Measurements from ENCODE around the gene COL5A3.

COL5A3 gene

GRCh38 chr19:9962623-9963290 is 47.5 kb downstream of the COL5A3 start:
- no peak overlapping the region for H3K4me3 ChIP-seq (ENCODE audit: insufficient read depth in 1 of 2, low read depth in 1 of 2, low read length in 2 of 2)
- 34% methylated on average over 6 of the region's 7 CpGs for WGBS
- no peak overlapping the region for H3K27ac ChIP-seq (ENCODE audit: low read length, poor library complexity, severe bottlenecking)
- H3K4ac ChIP-seq (ENCODE audit: low read depth in 1 of 2, low read length in 2 of 2) = no peak overlapping the region
- H3K4me1 ChIP-seq (ENCODE audit: control insufficient read depth, insufficient read depth, low read depth, low read length) = peaks cover 2% of the 10 kb centered on the region
- H3K36me3 ChIP-seq (ENCODE audit: control insufficient read depth in 1 of 2, insufficient read depth in 2 of 2, low read depth in 1 of 2, low read length in 2 of 2) = peaks cover 0 to 28% of the 10 kb centered on the region in 2 experiments
- H3K79me1 ChIP-seq (replicated peaks; ENCODE audit: low read length, poor library complexity, severe bottlenecking) = no peaks in the 10 kb centered on the region
- H2BK15ac ChIP-seq (ENCODE audit: low read depth, poor library complexity, severe bottlenecking) = no peak overlapping the region
- H3K18ac ChIP-seq (ENCODE audit: low read depth in 1 of 2, low read length in 2 of 2) = no peak overlapping the region
- H2AFZ ChIP-seq (ENCODE audit: low read depth, low read length) = no peak overlapping the region
- no peak overlapping the region for H3K9ac ChIP-seq (ENCODE audit: low read length)
- H2AK5ac ChIP-seq (ENCODE audit: low read length, severe bottlenecking) = no peak overlapping the region
- no peak overlapping the region for H3K23ac ChIP-seq (ENCODE audit: low read length in 2 of 2)
- H3K4me2 ChIP-seq (ENCODE audit: low read length, poor library complexity, severe bottlenecking) = no peak overlapping the region
- no peak overlapping the region for H3K14ac ChIP-seq (ENCODE audit: low read length in 2 of 2)
- no peak overlapping the region for H2BK12ac ChIP-seq (ENCODE audit: low read length in 2 of 2)
- no peak overlapping the region for H2BK120ac ChIP-seq (ENCODE audit: low read depth, low read length)
- H2BK5ac ChIP-seq (ENCODE audit: low read depth, low read length, poor library complexity, severe bottlenecking) = no peak overlapping the region
- DNase-seq = no peak
- H3K27me3 ChIP-seq (ENCODE audit: control insufficient read depth in 1 of 2, insufficient read depth in 1 of 2, low read length in 2 of 2) = peaks cover 3 to 21% of the 10 kb centered on the region in 2 experiments
- H4K8ac ChIP-seq (ENCODE audit: low read length) = no peak overlapping the region
- H3K9me3 ChIP-seq (ENCODE audit: control insufficient read depth, low read length) = no peaks in the 10 kb centered on the region
- H4K91ac ChIP-seq (ENCODE audit: low read length) = no peak overlapping the region

GRCh38 chr19:9961103-9961502 is 49.2 kb downstream of the COL5A3 start:
- Histone ChIP-seq H3K4me3 (ENCODE audit: insufficient read depth in 1 of 2, low read depth in 1 of 2, low read length in 2 of 2) (no peak overlapping the region), H3K79me1 (replicated peaks; ENCODE audit: low read length, poor library complexity, severe bottlenecking) (no peaks in the 10 kb centered on the region), H3K27ac (ENCODE audit: low read length, poor library complexity, severe bottlenecking) (no peak overlapping the region), H3K9me3 (ENCODE audit: control insufficient read depth, low read length) (no peaks in the 10 kb centered on the region), H3K23ac (ENCODE audit: low read length in 2 of 2) (no peak overlapping the region), H3K4ac (ENCODE audit: low read depth in 1 of 2, low read length in 2 of 2) (no peak overlapping the region), H3K18ac (ENCODE audit: low read depth in 1 of 2, low read length in 2 of 2) (no peak overlapping the region), H2BK120ac (ENCODE audit: low read depth, low read length) (no peak overlapping the region), H3K14ac (ENCODE audit: low read length in 2 of 2) (no peak overlapping the region), H3K36me3 (ENCODE audit: control insufficient read depth in 1 of 2, insufficient read depth in 2 of 2, low read depth in 1 of 2, low read length in 2 of 2) (peaks cover 0 to 26% of the 10 kb centered on the region in 2 experiments), H2BK5ac (ENCODE audit: low read depth, low read length, poor library complexity, severe bottlenecking) (no peak overlapping the region), H2AK5ac (ENCODE audit: low read length, severe bottlenecking) (no peak overlapping the region), H3K27me3 (ENCODE audit: control insufficient read depth in 1 of 2, insufficient read depth in 1 of 2, low read length in 2 of 2) (peaks cover 3 to 6% of the 10 kb centered on the region in 2 experiments), H3K4me2 (ENCODE audit: low read length, poor library complexity, severe bottlenecking) (no peak overlapping the region), H4K91ac (ENCODE audit: low read length) (no peak overlapping the region), H4K8ac (ENCODE audit: low read length) (no peak overlapping the region), H3K4me1 (ENCODE audit: control insufficient read depth, insufficient read depth, low read depth, low read length) (no peaks in the 10 kb centered on the region), H2BK12ac (ENCODE audit: low read length in 2 of 2) (no peak overlapping the region), H3K9ac (ENCODE audit: low read length) (no peak overlapping the region), H2BK15ac (ENCODE audit: low read depth, poor library complexity, severe bottlenecking) (no peak overlapping the region), H2AFZ (ENCODE audit: low read depth, low read length) (no peak overlapping the region)
- 88% methylated on average over 4 of the region's 4 CpGs for WGBS
- no peak for DNase-seq

- WGBS = 75% methylated on average over 1 of the region's 1 CpG
- Histone ChIP-seq H2BK5ac (ENCODE audit: low read depth, low read length, poor library complexity, severe bottlenecking) (no peak overlapping the region), H2BK120ac (ENCODE audit: low read depth, low read length) (no peak overlapping the region), H3K36me3 (ENCODE audit: control insufficient read depth in 1 of 2, insufficient read depth in 2 of 2, low read depth in 1 of 2, low read length in 2 of 2) (peaks cover 0 to 20% of the 10 kb centered on the region in 2 experiments), H3K27ac (ENCODE audit: low read length, poor library complexity, severe bottlenecking) (no peak overlapping the region), H3K23ac (ENCODE audit: low read length in 2 of 2) (no peak overlapping the region), H2AK5ac (ENCODE audit: low read length, severe bottlenecking) (no peak overlapping the region), H3K4me1 (ENCODE audit: control insufficient read depth, insufficient read depth, low read depth, low read length) (no peaks in the 10 kb centered on the region), H4K91ac (ENCODE audit: low read length) (no peak overlapping the region), H3K79me1 (replicated peaks; ENCODE audit: low read length, poor library complexity, severe bottlenecking) (no peaks in the 10 kb centered on the region), H2BK15ac (ENCODE audit: low read depth, poor library complexity, severe bottlenecking) (no peak overlapping the region), H3K18ac (ENCODE audit: low read depth in 1 of 2, low read length in 2 of 2) (no peak overlapping the region), H3K4me3 (ENCODE audit: insufficient read depth in 1 of 2, low read depth in 1 of 2, low read length in 2 of 2) (no peak overlapping the region), H3K9ac (ENCODE audit: low read length) (peak overlapping the region; percentile 65), H2AFZ (ENCODE audit: low read depth, low read length) (no peak overlapping the region), H3K27me3 (ENCODE audit: control insufficient read depth in 1 of 2, insufficient read depth in 1 of 2, low read length in 2 of 2) (peaks cover 0 to 3% of the 10 kb centered on the region in 2 experiments), H2BK12ac (ENCODE audit: low read length in 2 of 2) (no peak overlapping the region), H3K4me2 (ENCODE audit: low read length, poor library complexity, severe bottlenecking) (no peak overlapping the region), H3K4ac (ENCODE audit: low read depth in 1 of 2, low read length in 2 of 2) (no peak overlapping the region), H3K14ac (ENCODE audit: low read length in 2 of 2) (no peak overlapping the region), H3K9me3 (ENCODE audit: control insufficient read depth, low read length) (no peaks in the 10 kb centered on the region), H4K8ac (ENCODE audit: low read length) (no peak overlapping the region)
- peak; percentile 62 for DNase-seq
Observed at GRCh38 chr19:9958379-9958821, 51.9 kb downstream of the COL5A3 start.

- no peak overlapping the region for H3K18ac ChIP-seq (ENCODE audit: low read depth in 1 of 2, low read length in 2 of 2)
- no peaks in the 10 kb centered on the region for H3K79me1 ChIP-seq (replicated peaks; ENCODE audit: low read length, poor library complexity, severe bottlenecking)
- H3K14ac ChIP-seq (ENCODE audit: low read length in 2 of 2) = no peak overlapping the region
- peaks cover 0 to 3% of the 10 kb centered on the region in 2 experiments for H3K27me3 ChIP-seq (ENCODE audit: control insufficient read depth in 1 of 2, insufficient read depth in 1 of 2, low read length in 2 of 2)
- H2BK5ac ChIP-seq (ENCODE audit: low read depth, low read length, poor library complexity, severe bottlenecking) = no peak overlapping the region
- no peak overlapping the region for H3K9ac ChIP-seq (ENCODE audit: low read length)
- H3K23ac ChIP-seq (ENCODE audit: low read length in 2 of 2) = no peak overlapping the region
- H3K36me3 ChIP-seq (ENCODE audit: control insufficient read depth in 1 of 2, insufficient read depth in 2 of 2, low read depth in 1 of 2, low read length in 2 of 2) = peaks cover 0 to 11% of the 10 kb centered on the region in 2 experiments
- no peaks in the 10 kb centered on the region for H3K4me1 ChIP-seq (ENCODE audit: control insufficient read depth, insufficient read depth, low read depth, low read length)
- no peak overlapping the region for H3K4ac ChIP-seq (ENCODE audit: low read depth in 1 of 2, low read length in 2 of 2)
- H3K27ac ChIP-seq (ENCODE audit: low read length, poor library complexity, severe bottlenecking) = no peak overlapping the region
- H2BK15ac ChIP-seq (ENCODE audit: low read depth, poor library complexity, severe bottlenecking) = no peak overlapping the region
- H3K4me3 ChIP-seq (ENCODE audit: insufficient read depth in 1 of 2, low read depth in 1 of 2, low read length in 2 of 2) = no peak overlapping the region
- H4K8ac ChIP-seq (ENCODE audit: low read length) = no peak overlapping the region
- no peak overlapping the region for H2AK5ac ChIP-seq (ENCODE audit: low read length, severe bottlenecking)
- no peak for DNase-seq
- no peak overlapping the region for H2BK120ac ChIP-seq (ENCODE audit: low read depth, low read length)
- no peak overlapping the region for H3K4me2 ChIP-seq (ENCODE audit: low read length, poor library complexity, severe bottlenecking)
- no peak overlapping the region for H4K91ac ChIP-seq (ENCODE audit: low read length)
- H2BK12ac ChIP-seq (ENCODE audit: low read length in 2 of 2) = no peak overlapping the region
- no peaks in the 10 kb centered on the region for H3K9me3 ChIP-seq (ENCODE audit: control insufficient read depth, low read length)
- WGBS = 81% methylated on average over 1 of the region's 3 CpGs
- H2AFZ ChIP-seq (ENCODE audit: low read depth, low read length) = no peak overlapping the region
Observed at GRCh38 chr19:9956956-9957355, 53.3 kb downstream of the COL5A3 start.
